Measurements from ENCODE around the gene COBLL1.

The COBLL1 gene

GRCh38 chr2:164701565-164701964 lies 140.1 kb downstream of the COBLL1 start:
- H3K36me3 ChIP-seq (ENCODE audit: control insufficient read depth in 1 of 2, insufficient read depth in 2 of 2, low read length in 2 of 2), result no peaks in the 10 kb centered on the region
- H3K27ac ChIP-seq (ENCODE audit: low read length), result no peak overlapping the region
- H3K4me3 ChIP-seq (ENCODE audit: low read depth in 1 of 2, low read length in 2 of 2), result no peak overlapping the region
- H3K27me3 ChIP-seq (ENCODE audit: low read depth, low read length), result no peaks in the 10 kb centered on the region
- no peaks in the 10 kb centered on the region for H3K9me3 ChIP-seq (ENCODE audit: control insufficient read depth in 1 of 2, low read length in 2 of 2)
- no peaks in the 10 kb centered on the region for H3K4me1 ChIP-seq (ENCODE audit: control insufficient read depth in 1 of 2, insufficient read depth in 2 of 2, low read length in 2 of 2)

DNA sequence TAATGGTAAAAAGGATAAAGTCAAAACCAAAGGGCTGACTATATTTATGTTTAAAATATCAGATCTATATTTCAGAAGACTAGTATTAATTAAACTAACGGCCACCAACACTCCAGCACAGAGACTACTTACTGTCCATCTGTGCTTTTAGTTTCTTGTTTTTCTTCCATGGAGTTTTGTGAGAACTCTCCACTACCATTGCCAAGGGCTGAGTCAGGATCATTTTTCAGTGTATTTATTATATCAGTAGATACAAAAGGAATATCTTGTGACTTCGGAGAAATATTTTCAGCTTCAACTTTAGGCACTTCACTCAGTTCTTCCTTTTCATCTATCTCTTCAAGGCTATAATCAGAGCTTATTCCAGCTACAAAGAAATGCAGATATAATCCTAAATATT lies 141.2 kb downstream of the COBLL1 start:
- H3K4me1 ChIP-seq (ENCODE audit: control insufficient read depth in 1 of 2, insufficient read depth in 2 of 2, low read length in 2 of 2), result no peaks in the 10 kb centered on the region
- no peak overlapping the region for H3K4me3 ChIP-seq (ENCODE audit: low read depth in 1 of 2, low read length in 2 of 2)
- H3K27ac ChIP-seq (ENCODE audit: low read length), result no peak overlapping the region
- H3K36me3 ChIP-seq (ENCODE audit: control insufficient read depth in 1 of 2, insufficient read depth in 2 of 2, low read length in 2 of 2), result no peaks in the 10 kb centered on the region
- H3K27me3 ChIP-seq (ENCODE audit: low read depth, low read length), result no peaks in the 10 kb centered on the region
- no peaks in the 10 kb centered on the region for H3K9me3 ChIP-seq (ENCODE audit: control insufficient read depth in 1 of 2, low read length in 2 of 2)

- H3K4me1 ChIP-seq (ENCODE audit: control insufficient read depth in 1 of 2, insufficient read depth in 2 of 2, low read length in 2 of 2), result no peaks in the 10 kb centered on the region
- peaks cover 0 to 5% of the 10 kb centered on the region in 2 donors for H3K36me3 ChIP-seq (ENCODE audit: control insufficient read depth in 1 of 2, insufficient read depth in 2 of 2, low read length in 2 of 2)
- no peak overlapping the region for H3K27ac ChIP-seq (ENCODE audit: low read length)
- H3K9me3 ChIP-seq (ENCODE audit: control insufficient read depth in 1 of 2, low read length in 2 of 2), result no peaks in the 10 kb centered on the region
- no peaks in the 10 kb centered on the region for H3K27me3 ChIP-seq (ENCODE audit: low read depth, low read length)
- no peak overlapping the region for H3K4me3 ChIP-seq (ENCODE audit: low read depth in 1 of 2, low read length in 2 of 2)
Observed at GRCh38 chr2:164697688-164698461, 143.7 kb downstream of the COBLL1 start.

DNA sequence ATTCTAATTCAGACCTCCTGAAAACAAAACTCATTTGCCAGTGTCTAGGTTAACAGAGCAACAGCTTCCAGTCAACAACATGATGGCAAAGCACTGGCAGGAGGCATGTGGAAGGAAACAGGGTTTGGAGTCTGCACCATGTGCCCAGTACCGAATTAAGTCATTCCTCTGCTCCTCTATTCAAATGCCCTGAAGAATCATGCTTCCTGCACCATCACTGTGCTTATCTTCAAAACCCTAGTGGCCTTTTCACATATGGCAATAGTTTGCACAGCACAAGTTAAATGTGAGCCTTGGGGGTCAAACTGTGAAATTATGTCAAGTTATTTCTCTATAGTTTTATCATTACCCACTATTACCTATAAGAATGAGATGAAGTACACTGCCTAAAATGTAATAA lies 145.0 kb downstream of the COBLL1 start:
- no peaks in the 10 kb centered on the region for H3K4me1 ChIP-seq (ENCODE audit: control insufficient read depth in 1 of 2, insufficient read depth in 2 of 2, low read length in 2 of 2)
- H3K4me3 ChIP-seq (ENCODE audit: low read depth in 1 of 2, low read length in 2 of 2), result no peak overlapping the region

DNA sequence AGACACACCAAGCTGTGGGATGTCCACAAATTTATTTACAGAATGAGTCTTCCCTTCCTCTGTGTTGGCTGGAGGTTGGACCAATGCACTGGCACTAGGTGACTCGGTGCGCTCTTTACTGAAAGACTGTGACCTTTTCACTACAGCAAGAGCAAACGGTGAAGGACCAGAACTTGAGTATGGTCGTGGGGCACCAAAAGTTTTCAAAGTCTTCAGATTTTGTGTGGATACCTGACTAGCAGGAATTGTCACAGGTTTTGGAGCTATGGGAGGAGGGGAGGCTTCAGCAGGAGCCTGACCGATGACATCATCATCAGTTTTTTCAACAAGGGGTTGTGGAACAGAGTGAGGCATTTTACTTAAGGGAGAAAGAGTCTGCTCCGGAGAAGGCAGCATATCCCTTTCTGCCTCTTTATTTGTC lies 147.3 kb downstream of the COBLL1 start:
- Histone ChIP-seq H3K4me1 (ENCODE audit: control insufficient read depth in 1 of 2, insufficient read depth in 2 of 2, low read length in 2 of 2) (no peaks in the 10 kb centered on the region), H3K4me3 (ENCODE audit: low read depth in 1 of 2, low read length in 2 of 2) (no peak overlapping the region), H3K27ac (ENCODE audit: low read length) (no peak overlapping the region)

More for the DNA sequence above, 145.0 kb downstream of the COBLL1 start:
- H3K36me3 ChIP-seq (ENCODE audit: control insufficient read depth in 1 of 2, insufficient read depth in 2 of 2, low read length in 2 of 2), result peaks cover 0 to 10% of the 10 kb centered on the region in 2 donors
- H3K27ac ChIP-seq (ENCODE audit: low read length), result no peak overlapping the region
- no peaks in the 10 kb centered on the region for H3K9me3 ChIP-seq (ENCODE audit: control insufficient read depth in 1 of 2, low read length in 2 of 2)
- H3K27me3 ChIP-seq (ENCODE audit: low read depth, low read length), result no peaks in the 10 kb centered on the region

GRCh38 chr2:164693834-164694233 lies 147.8 kb downstream of the COBLL1 start:
- no peaks in the 10 kb centered on the region for H3K27me3 ChIP-seq (ENCODE audit: low read depth, low read length)
- H3K4me3 ChIP-seq (ENCODE audit: low read depth in 1 of 2, low read length in 2 of 2), result no peak overlapping the region
- H3K27ac ChIP-seq (ENCODE audit: low read length), result no peak overlapping the region
- H3K36me3 ChIP-seq (ENCODE audit: control insufficient read depth in 1 of 2, insufficient read depth in 2 of 2, low read length in 2 of 2), result peaks cover 3 to 18% of the 10 kb centered on the region in 2 donors
- H3K4me1 ChIP-seq (ENCODE audit: control insufficient read depth in 1 of 2, insufficient read depth in 2 of 2, low read length in 2 of 2), result peaks cover 0 to 4% of the 10 kb centered on the region in 2 donors
- H3K9me3 ChIP-seq (ENCODE audit: control insufficient read depth in 1 of 2, low read length in 2 of 2), result no peaks in the 10 kb centered on the region

More for the DNA sequence above, 147.3 kb downstream of the COBLL1 start:
- Histone ChIP-seq H3K9me3 (ENCODE audit: control insufficient read depth in 1 of 2, low read length in 2 of 2) (no peaks in the 10 kb centered on the region), H3K36me3 (ENCODE audit: control insufficient read depth in 1 of 2, insufficient read depth in 2 of 2, low read length in 2 of 2) (peaks cover 3 to 18% of the 10 kb centered on the region in 2 donors), H3K27me3 (ENCODE audit: low read depth, low read length) (no peaks in the 10 kb centered on the region)

GRCh38 chr2:164693390-164693789 lies 148.2 kb downstream of the COBLL1 start:
- no peaks in the 10 kb centered on the region for H3K9me3 ChIP-seq (ENCODE audit: control insufficient read depth in 1 of 2, low read length in 2 of 2)
- H3K27ac ChIP-seq (ENCODE audit: low read length), result no peak overlapping the region
- H3K4me3 ChIP-seq (ENCODE audit: low read depth in 1 of 2, low read length in 2 of 2), result no peak overlapping the region
- peaks cover 3 to 18% of the 10 kb centered on the region in 2 donors for H3K36me3 ChIP-seq (ENCODE audit: control insufficient read depth in 1 of 2, insufficient read depth in 2 of 2, low read length in 2 of 2)
- no peaks in the 10 kb centered on the region for H3K27me3 ChIP-seq (ENCODE audit: low read depth, low read length)
- peaks cover 0 to 6% of the 10 kb centered on the region in 2 donors for H3K4me1 ChIP-seq (ENCODE audit: control insufficient read depth in 1 of 2, insufficient read depth in 2 of 2, low read length in 2 of 2)

- Histone ChIP-seq H3K4me1 (ENCODE audit: control insufficient read depth in 1 of 2, insufficient read depth in 2 of 2, low read length in 2 of 2) (peaks cover 0 to 6% of the 10 kb centered on the region in 2 donors), H3K27ac (ENCODE audit: low read length) (no peak overlapping the region), H3K36me3 (ENCODE audit: control insufficient read depth in 1 of 2, insufficient read depth in 2 of 2, low read length in 2 of 2) (peaks cover 3 to 18% of the 10 kb centered on the region in 2 donors), H3K4me3 (ENCODE audit: low read depth in 1 of 2, low read length in 2 of 2) (no peak overlapping the region), H3K9me3 (ENCODE audit: control insufficient read depth in 1 of 2, low read length in 2 of 2) (no peaks in the 10 kb centered on the region), H3K27me3 (ENCODE audit: low read depth, low read length) (no peaks in the 10 kb centered on the region)
Observed at GRCh38 chr2:164692958-164693357, 148.7 kb downstream of the COBLL1 start.

DNA sequence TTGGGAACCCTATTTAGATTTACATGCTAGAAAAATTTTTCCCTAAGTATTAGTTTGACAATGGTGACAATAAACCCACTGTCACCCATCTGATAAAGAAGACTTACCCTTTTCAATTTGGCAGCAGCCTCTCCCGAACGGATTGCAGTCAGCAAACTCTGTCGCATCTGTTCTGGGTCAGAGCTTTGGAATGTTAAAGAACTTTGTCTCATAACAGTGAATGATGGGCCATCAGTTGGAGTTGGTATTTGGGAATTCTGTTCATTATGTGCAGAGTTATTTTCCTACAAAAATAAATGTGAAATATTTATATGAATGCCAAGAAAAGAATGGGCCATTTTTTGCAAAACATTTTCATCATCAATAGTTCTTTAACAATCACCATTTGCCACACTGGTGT lies 149.5 kb downstream of the COBLL1 start:
- Histone ChIP-seq H3K4me3 (ENCODE audit: low read depth in 1 of 2, low read length in 2 of 2) (no peak overlapping the region), H3K36me3 (ENCODE audit: control insufficient read depth in 1 of 2, insufficient read depth in 2 of 2, low read length in 2 of 2) (peaks cover 3 to 18% of the 10 kb centered on the region in 2 donors), H3K27me3 (ENCODE audit: low read depth, low read length) (no peaks in the 10 kb centered on the region), H3K27ac (ENCODE audit: low read length) (no peak overlapping the region), H3K9me3 (ENCODE audit: control insufficient read depth in 1 of 2, low read length in 2 of 2) (no peaks in the 10 kb centered on the region), H3K4me1 (ENCODE audit: control insufficient read depth in 1 of 2, insufficient read depth in 2 of 2, low read length in 2 of 2) (peaks cover 0 to 6% of the 10 kb centered on the region in 2 donors)

DNA sequence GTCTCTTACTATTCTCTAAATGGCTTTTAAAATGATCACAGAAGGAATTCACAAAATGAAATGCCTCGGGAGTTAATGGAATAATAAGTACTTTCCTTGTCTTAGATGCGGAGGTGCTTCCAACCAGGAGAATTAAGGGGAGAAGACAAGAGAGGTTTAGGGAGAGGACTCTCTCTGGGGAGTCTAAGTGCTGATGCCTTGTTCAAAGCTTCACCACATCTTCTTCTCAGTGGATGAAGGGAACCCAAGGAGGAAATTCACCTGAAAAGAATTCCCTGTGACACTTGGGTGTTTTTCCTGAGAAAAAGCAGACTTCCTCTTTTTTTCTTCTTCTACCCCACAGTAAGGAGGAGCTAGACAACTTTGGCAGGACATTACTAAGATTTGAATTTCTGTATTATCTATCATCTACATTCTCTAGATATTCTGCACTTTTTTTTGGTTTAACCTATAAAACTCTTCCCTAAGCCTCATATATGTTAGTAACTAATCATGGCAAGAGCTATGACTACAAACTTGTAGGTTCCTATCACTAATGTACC lies 150.2 kb downstream of the COBLL1 start:
- H3K4me3 ChIP-seq (ENCODE audit: low read depth in 1 of 2, low read length in 2 of 2), result no peak overlapping the region
- H3K27ac ChIP-seq (ENCODE audit: low read length), result no peak overlapping the region
- H3K4me1 ChIP-seq (ENCODE audit: control insufficient read depth in 1 of 2, insufficient read depth in 2 of 2, low read length in 2 of 2), result peaks cover 0 to 6% of the 10 kb centered on the region in 2 donors
- H3K9me3 ChIP-seq (ENCODE audit: control insufficient read depth in 1 of 2, low read length in 2 of 2), result no peaks in the 10 kb centered on the region
- H3K27me3 ChIP-seq (ENCODE audit: low read depth, low read length), result no peaks in the 10 kb centered on the region
- H3K36me3 ChIP-seq (ENCODE audit: control insufficient read depth in 1 of 2, insufficient read depth in 2 of 2, low read length in 2 of 2), result peaks cover 3 to 18% of the 10 kb centered on the region in 2 donors

DNA sequence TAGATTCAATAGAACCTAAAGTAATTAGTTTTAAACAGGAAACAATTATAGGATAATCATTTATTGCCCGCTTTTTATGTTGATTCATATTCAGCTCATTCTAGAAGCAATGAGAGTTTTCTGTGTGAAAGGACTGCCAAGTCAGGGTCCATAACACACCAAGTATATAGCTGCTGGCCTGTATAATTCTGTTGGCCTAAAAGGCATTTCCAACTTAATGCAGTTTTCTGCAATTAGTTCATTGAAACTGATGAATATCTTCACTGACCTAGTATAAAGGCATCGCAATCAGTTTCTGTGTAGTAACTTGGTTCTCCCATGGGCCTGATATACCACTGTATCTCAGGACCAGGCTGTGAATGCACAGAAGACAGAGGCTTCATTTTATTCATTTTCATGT lies 151.3 kb downstream of the COBLL1 start:
- Histone ChIP-seq H3K4me3 (ENCODE audit: low read depth in 1 of 2, low read length in 2 of 2) (no peak overlapping the region), H3K27ac (ENCODE audit: low read length) (no peak overlapping the region), H3K36me3 (ENCODE audit: control insufficient read depth in 1 of 2, insufficient read depth in 2 of 2, low read length in 2 of 2) (peaks cover 3 to 18% of the 10 kb centered on the region in 2 donors), H3K9me3 (ENCODE audit: control insufficient read depth in 1 of 2, low read length in 2 of 2) (no peaks in the 10 kb centered on the region), H3K27me3 (ENCODE audit: low read depth, low read length) (no peaks in the 10 kb centered on the region), H3K4me1 (ENCODE audit: control insufficient read depth in 1 of 2, insufficient read depth in 2 of 2, low read length in 2 of 2) (peaks cover 0 to 6% of the 10 kb centered on the region in 2 donors)
